DLD1 (cell line): ENCODE measurements around the gene ATG5.
"Not testable (repeated sequence)": the region's sequence is repeated elsewhere in the genome, so short reads cannot be mapped to it uniquely, and the experiment has no call there.

Source experiments
- in situ Hi-C: cut with HindIII; loops from 2 replicates; pipeline ENCODE4 v1.10.0; 2017; ENCODE audit warnings: low sequenced_read_pairs

ATG5 gene

DNA sequence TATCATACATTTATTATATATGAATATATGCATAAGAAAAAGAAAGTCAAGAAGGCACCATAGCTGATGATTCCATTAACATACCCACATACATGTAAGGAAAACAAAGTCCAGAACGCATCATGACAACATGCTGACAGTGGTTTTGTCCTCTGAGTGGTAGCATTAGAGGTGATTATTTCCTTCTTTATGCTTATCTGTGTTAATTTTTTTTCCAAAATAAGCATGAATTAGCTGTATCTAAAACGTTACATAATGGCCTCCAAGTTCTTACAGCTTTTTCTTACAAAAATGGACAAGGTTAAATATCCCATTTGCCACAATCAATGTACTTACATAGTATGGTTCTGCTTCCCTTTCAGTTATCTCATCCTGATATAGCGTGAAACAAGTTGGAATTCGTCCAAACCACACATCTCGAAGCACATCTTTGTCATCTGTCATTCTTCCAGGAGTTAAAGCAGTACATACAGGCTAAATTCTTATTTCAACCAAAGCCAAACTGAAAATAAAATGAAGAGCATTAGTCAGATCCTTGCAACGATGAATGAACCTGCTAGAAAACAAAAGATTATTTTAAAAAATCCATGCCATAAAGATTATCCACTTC lies 9.7 kb downstream of the ATG5 start:
- in situ Hi-C loops = no loop called here

- in situ Hi-C loops = no loop called here
Observed at GRCh38 chr6:106309766-106310373, 15.7 kb downstream of the ATG5 start.

DNA sequence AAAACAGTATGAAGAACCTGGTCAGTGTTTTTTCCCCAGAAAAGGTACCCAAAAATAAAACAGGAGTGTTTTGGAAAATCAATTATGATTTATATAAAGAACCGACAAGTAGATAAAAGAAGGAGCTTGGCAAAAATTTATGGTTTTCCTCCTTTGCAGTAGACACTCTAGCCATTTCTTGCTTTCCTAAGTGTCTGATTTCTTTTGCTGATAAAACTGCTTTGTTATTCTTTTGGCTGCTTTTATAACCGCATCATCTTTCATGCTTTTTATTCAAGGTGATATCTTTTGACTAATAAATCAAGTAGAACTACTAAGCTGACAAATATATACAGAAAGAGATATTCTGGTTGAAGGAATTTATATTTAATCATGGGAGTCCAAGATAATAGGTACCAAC lies 16.6 kb downstream of the ATG5 start:
- in situ Hi-C loops = no loop called here

- in situ Hi-C loops = no loop called here
Observed at GRCh38 chr6:106305740-106306139, 19.8 kb downstream of the ATG5 start.

- in situ Hi-C loops = no loop called here
Observed at GRCh38 chr6:106300944-106301343, 24.6 kb downstream of the ATG5 start.

DNA sequence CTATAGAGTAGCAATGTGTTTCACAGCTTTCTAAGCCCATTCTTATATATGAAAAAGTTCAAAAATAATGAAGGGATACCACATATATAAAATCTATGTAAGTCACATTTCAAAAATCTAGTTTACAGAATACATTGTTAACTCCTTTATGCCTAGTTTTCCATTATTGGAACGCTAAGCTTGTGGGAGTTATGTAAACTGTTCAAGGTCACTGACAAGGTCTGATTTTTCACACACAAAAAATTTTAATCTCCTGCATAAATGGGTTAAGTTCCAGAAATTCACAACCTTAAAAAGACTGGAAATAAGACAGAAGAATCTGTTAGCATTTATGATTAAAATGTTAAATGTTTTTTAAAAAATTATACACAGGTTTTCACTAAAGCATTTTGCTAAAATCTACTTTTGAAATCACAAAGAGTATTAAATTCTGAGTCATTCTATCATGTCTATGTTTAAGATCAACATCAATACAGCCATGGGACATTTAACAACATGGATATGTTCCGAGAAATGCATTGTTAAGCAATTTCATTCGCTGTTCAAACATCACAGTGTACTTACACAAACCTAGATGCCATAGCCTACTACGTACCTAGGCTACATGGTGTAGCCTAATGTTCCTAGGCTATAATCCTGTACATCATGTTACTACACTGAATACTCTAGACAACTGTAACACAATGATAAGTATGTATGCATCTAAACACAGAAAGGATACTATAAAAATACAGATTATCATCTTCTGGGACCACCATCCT lies 25.4 kb downstream of the ATG5 start:
- in situ Hi-C loops = no loop called here

DNA sequence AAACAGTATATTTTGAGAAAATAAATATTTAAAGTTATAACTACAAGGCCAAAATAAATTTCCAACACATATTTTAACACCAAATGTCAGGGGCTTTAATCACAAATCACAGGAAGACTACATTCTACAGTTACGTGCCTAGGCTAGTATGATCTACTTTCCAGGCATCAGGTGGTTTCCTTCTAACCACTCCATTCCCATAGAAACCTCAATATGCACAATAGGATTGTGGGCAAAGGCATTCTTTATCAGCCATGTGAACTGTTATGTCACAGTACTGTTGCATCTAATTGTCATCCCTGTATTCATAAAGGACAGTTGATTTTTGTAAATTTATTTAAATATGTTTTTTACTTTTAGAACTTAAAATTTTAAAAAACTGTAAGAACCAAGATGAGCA lies 32.4 kb downstream of the ATG5 start:
- in situ Hi-C loops = no loop called here

DNA sequence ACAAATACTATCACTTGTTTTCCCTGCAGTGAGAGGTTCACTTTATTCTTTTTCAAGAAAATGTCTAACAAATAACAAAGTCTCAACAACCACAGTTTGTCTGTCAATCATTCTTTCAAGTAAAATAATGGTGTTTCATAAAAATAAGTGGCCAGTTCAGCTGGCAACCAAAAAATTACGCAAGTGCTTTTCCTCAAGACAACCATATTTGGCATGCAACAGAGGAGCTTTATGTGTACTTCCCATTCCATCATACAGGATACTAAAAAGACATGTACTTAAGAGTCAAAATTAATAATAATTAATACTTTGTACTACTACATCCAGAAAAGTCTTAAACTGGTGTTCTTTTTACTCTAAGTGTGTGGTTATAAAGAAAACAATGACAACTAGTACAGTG lies 34.6 kb downstream of the ATG5 start:
- in situ Hi-C loops = no loop called here

- in situ Hi-C loops = no loop called here
Observed at GRCh38 chr6:106290032-106290431, 35.5 kb downstream of the ATG5 start.

DNA sequence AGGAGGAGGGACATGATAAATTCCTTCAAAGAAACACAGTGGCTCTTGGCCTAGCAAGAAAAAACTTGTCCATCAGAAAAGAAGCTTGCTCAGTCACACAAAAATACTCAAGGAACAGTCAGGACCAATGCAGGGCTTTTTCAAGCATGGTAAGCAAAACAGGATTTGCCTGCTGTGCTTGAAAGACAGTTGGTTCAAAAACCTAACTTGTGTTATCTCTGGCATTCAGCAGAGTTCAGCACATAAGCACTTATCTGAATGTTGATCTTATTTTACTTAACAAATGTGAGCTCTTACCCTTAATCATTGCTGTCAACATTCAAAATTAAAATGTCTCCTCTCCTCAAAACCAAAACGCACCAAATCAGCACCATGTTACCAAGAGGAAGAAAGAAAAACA lies 38.3 kb downstream of the ATG5 start:
- in situ Hi-C loops = no loop called here

DNA sequence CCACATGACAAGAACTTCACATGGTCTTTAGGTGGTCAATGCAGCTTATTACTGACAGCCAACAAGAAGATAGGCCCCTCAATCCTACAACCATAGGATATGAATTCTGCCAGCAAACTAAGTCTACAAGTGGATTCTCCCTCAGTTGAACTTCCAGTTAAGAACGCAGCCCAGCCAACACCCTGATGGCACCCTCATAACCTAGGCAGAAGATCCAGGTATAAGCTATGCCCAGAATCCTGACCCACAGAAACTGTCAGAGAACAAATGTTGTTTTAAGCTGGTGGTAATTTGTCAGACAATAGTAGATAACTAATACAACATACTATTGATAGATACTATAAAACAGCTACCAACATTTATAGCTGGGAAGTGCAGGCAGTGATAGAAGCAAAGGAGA lies 38.8 kb downstream of the ATG5 start:
- in situ Hi-C loops = no loop called here

DNA sequence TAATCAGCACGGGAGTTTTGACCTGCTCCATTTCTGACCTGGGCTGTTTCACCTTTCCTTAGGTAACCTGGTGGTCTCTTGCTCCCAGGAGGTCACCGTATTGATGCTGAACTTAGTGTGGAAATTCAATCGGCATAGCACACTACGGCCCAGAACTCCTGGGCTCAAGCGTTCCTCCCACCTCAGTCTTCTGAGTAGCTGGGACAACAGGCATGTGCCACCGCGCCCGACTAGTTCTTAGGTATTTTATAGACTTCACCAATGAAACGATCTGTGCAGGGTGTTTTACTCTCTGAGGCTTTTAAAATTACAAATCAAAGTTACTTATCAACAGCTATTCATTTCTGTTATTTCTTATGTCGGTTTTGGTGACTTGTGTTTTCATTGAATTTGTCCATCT lies 42.1 kb downstream of the ATG5 start:
- in situ Hi-C loops = no loop called here

- in situ Hi-C loops = no loop called here
Observed at GRCh38 chr6:106281661-106282060, 43.9 kb downstream of the ATG5 start.

GRCh38 chr6:106281088-106281487 lies 44.5 kb downstream of the ATG5 start:
- in situ Hi-C loops = no loop called here

DNA sequence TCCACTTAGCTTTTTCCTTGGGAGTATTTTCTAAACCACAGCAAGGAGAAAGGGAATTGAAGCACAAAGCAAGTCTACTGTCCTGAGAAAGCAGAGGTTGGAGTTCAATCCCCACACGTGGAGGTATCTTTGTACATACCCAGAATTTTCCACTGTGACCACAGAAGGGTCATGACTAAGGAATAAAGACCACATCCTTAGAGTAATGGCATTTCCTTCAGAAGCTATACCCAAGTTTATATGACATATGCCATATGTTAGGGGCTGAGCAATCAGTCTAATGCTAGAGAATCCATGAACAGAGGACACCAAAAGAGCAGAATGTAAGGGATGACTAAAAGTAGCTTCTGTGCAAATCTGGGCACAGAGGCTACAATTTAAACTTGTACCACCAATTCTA lies 46.4 kb downstream of the ATG5 start:
- in situ Hi-C loops = no loop called here

GRCh38 chr6:106275692-106276091 lies 49.9 kb downstream of the ATG5 start:
- in situ Hi-C loops = no loop called here

DNA sequence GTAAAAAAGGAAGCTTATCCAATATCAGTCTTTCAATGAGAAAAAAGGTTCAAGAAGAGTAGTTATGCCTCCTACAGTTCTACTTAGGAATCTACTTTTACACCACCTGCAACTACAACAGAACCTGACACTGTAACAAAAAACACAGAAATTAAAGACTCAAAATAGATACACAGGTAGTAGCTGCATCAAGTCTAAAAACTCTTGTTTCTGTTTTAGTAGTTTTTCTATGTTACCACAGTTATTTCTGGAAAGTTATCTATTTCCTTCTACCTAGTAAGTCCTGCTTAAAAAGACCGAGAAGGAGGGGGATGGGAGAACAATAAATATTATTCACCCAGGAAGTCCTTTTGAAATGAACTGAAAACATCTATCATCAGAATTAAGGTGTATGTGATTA lies 52.5 kb downstream of the ATG5 start:
- in situ Hi-C loops = no loop called here

GRCh38 chr6:106272287-106272686 lies 53.3 kb downstream of the ATG5 start:
- in situ Hi-C loops = no loop called here

DNA sequence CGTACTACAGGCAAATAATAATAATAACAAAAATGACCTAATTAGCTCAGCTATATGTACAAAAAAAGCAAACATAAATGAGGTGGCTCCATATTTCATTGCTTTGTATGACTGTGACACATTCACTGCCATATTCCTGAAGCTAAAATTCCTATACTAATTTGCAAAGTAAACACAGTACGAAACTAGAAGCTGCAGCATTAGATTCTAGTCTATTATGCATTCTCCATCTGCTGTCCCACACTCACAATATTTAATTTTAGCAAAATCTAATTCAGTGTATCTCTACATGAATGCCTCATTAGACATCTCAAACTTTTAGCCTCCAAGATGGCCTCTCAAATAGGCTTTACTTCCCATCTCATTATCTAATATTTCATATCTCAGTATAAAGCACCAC lies 55.1 kb downstream of the ATG5 start:
- in situ Hi-C loops = no loop called here

GRCh38 chr6:106269268-106269919 lies 56.2 kb downstream of the ATG5 start:
- in situ Hi-C loops = not testable (repeated sequence)

DNA sequence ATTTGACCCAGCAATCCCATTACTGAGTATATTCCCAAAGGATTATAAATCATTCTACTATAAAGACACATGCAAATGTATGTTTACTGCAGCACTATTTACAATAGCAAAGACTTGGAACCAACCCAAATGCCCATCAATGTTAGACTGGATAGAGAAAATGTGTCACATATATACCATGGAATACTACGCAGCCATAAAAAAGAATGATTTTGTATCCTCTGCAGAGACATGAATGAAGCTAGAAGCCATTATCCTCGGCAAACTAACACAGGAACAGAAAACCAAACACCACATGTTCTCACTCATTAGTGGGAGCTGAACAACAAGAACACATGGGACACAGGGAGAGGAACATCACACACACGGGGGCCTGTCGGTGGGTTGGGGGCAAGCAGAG lies 57.1 kb downstream of the ATG5 start:
- in situ Hi-C loops = not testable (repeated sequence)

DNA sequence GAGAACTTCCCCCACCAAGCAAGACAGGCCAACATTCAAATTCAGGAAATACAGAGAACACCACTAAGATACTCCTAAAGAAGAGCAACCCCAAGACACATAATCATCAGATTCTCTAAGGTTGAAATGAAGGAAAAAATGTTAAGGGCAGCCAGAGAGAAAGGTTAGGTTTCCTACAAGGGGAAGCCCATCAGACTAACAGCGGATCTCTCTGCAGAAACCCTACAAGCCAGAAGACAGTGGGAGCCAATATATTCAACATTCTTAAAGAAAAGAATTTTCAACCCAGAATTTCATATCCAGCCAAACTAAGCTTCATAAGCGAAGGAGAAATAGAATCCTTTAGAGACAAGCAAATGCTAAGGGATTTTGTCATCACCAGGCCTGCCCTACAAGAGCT lies 61.1 kb downstream of the ATG5 start:
- in situ Hi-C loops = not testable (repeated sequence)
